Astrocyte of the spinal cord (primary cell): ENCODE data around the gene CSF1.

ENCODE experiments used
- DNase-seq: peaks from one replicate; pipeline ENCODE4 v3.0.0; 2011; ENCODE audit warnings: low read depth, low spot score
- H3K4me3 ChIP-seq: 2 replicates; pipeline ENCODE4 v1.5.1; 2011; ENCODE audit warnings: low read depth, mild to moderate bottlenecking, low read length, moderate library complexity
- in situ Hi-C: cut with HindIII; loops from 2 replicates; pipeline ENCODE4 v1.10.0; 2017; ENCODE audit warnings: low sequenced_read_pairs
- TF ChIP-seq, protein P1 (sequence below): IDR thresholded peaks from 2 replicates; pipeline ENCODE4 v1.5.1; 2012; ENCODE audit warnings: low read depth, mild to moderate bottlenecking, low read length, inconsistent platforms

The CSF1 gene

GRCh38 chr1:109883248-109883955, 27.2 kb upstream of the CSF1 start:
- in situ Hi-C loops, result no loop called here
- TF ChIP-seq, protein P1, sequence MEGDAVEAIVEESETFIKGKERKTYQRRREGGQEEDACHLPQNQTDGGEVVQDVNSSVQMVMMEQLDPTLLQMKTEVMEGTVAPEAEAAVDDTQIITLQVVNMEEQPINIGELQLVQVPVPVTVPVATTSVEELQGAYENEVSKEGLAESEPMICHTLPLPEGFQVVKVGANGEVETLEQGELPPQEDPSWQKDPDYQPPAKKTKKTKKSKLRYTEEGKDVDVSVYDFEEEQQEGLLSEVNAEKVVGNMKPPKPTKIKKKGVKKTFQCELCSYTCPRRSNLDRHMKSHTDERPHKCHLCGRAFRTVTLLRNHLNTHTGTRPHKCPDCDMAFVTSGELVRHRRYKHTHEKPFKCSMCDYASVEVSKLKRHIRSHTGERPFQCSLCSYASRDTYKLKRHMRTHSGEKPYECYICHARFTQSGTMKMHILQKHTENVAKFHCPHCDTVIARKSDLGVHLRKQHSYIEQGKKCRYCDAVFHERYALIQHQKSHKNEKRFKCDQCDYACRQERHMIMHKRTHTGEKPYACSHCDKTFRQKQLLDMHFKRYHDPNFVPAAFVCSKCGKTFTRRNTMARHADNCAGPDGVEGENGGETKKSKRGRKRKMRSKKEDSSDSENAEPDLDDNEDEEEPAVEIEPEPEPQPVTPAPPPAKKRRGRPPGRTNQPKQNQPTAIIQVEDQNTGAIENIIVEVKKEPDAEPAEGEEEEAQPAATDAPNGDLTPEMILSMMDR, result no peak
- DNase-seq, result no peak
- H3K4me3 ChIP-seq, result no peak overlapping the region

GRCh38 chr1:109884242-109884891, 26.3 kb upstream of the CSF1 start:
- DNase-seq, result no peak
- in situ Hi-C loops, result no loop called here
- TF ChIP-seq, protein P1, result no peak
- no peak overlapping the region for H3K4me3 ChIP-seq

- in situ Hi-C loops, result no loop called here
- DNase-seq, result no peak
- TF ChIP-seq, protein P1, result no peak
- H3K4me3 ChIP-seq, result no peak overlapping the region
Observed at GRCh38 chr1:109885589-109885988, 25.1 kb upstream of the CSF1 start.

- TF ChIP-seq, protein P1, result no peak
- no peak for DNase-seq
- in situ Hi-C loops, result no loop called here
- no peak overlapping the region for H3K4me3 ChIP-seq
Observed at GRCh38 chr1:109886827-109887226, 23.8 kb upstream of the CSF1 start.

- no peak overlapping the region for H3K4me3 ChIP-seq
- TF ChIP-seq, protein P1, result no peak
- in situ Hi-C loops, result no loop called here
- no peak for DNase-seq
Observed at GRCh38 chr1:109887271-109887670, 23.4 kb upstream of the CSF1 start.

DNA sequence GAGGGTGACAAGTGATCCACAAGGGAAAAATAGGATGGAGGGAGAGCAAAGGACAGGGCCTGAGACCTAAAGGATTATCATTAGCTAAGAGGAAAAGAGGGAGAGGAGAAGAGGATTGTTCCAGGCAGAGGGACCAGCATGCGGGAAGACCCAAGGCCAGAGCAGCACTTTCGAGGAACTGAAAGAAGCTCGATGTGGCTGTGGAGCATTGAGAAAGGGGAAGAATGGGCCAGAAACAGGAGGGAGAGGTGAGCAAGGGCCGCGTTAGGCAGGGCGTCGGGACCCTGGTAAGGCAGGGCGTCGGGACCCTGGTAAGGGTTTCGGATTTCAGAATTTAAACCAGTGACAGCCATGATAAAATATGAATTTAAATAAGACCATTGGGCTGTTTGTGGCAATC, 22.8 kb upstream of the CSF1 start:
- in situ Hi-C loops, result no loop called here
- TF ChIP-seq, protein P1, result no peak
- no peak overlapping the region for H3K4me3 ChIP-seq
- DNase-seq, result no peak
